ENCODE data around the gene CIB4. TPM values are rescaled to one million over a fixed set of nuclear protein-coding genes. Genes with fewer than 3 reads are reported as not detected.

Gene CIB4
- total RNA-seq, 1 experiment from 2014 or later: not detected

DNA sequence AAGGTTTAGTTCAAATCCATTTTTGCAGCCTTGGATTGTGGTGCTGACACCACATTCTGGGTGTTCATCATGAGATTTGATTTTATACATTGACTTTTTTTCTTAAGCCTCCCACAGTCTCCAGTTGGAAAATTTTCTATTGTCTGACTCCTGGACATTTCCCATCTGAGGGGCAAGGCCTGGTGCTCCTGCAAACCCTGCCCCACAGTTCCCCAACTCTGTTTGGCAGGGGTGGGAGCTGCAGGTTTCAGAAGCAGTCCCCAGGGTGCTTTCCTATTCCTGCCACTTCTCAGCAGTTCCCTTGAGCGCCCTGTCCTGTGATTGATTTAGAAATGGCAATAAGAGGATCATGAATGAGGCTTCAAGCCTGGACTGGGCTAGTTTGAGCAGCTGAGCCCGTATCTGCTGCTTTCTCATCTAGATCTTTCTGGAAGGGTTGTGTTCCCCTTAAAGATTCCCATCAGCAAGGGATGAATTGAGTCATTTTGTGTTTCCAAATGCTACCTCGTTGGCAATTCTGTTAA is 77.0 kb downstream of the CIB4 start:
- Histone ChIP-seq H3K27me3 (replicated peaks; ENCODE audit: insufficient read depth, low read depth, low read length, poor library complexity) (peaks cover 32% of the 10 kb centered on the region), H3K4me3 (ENCODE audit: low read depth, low read length, poor library complexity, severe bottlenecking) (no peak overlapping the region), H3K36me3 (ENCODE audit: insufficient read depth, low read length, poor library complexity, severe bottlenecking) (no peaks in the 10 kb centered on the region), H3K27ac (ENCODE audit: low read depth, low read length, poor library complexity, severe bottlenecking) (no peak overlapping the region), H3K9me3 (ENCODE audit: low read depth, low read length, poor library complexity, severe bottlenecking) (no peaks in the 10 kb centered on the region), H3K4me1 (ENCODE audit: insufficient read depth, low read length, poor library complexity, severe bottlenecking) (no peaks in the 10 kb centered on the region)
- CTCF ChIA-PET: interaction anchor here (0.6 kb wide), 1 partner anchor 846 kb away, joined by 5 read pairs; no protein-coding TSS in a partner anchor
- TF ChIP-seq CTCF (conservative IDR thresholded peaks at IDR 0.05; ENCODE audit: low read depth, low read length) (no peak), EZH2 (IDR thresholded peaks at IDR 0.05; ENCODE audit: borderline replicate concordance, low read depth, low read length, poor library complexity, severe bottlenecking) (no peak)
- no peak for DNase-seq (ENCODE audit: low spot score)
- no TSS peak for BruUV-seq (replicated peaks)
- intact Hi-C loops (cut with micrococcal nuclease; ENCODE audit: unreplicated experiment): no loop called here
- POLR2A ChIA-PET (ENCODE audit: low non-redundant PET): interaction anchor here (0.7 kb wide), 1 partner anchor 296 kb away, joined by 4 read pairs; no protein-coding TSS in a partner anchor

DNA sequence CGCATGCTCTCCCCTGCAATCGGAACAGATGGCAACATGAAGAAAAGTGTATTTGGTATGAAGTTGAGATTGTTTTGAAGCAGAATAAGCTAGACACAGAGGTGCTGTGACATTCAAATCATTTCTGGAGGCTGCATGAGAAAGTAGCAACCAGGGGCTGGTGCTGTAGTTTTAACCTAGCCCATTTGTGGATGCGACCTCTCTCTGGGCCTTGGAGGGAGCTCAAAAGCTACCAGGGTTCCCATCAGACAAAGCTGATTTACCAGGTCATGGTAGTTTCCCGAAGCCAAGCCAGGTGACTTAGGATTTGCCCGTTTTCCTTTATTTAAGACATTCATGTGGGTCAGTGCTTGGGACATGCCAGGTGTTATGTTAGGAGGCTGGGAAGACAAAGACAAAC is 77.5 kb downstream of the CIB4 start:
- ChIA-PET POLR2A (ENCODE audit: low non-redundant PET) (interaction anchor here (0.7 kb wide), 1 partner anchor 296 kb away, joined by 4 read pairs; no protein-coding TSS in a partner anchor), CTCF (interaction anchor here (0.6 kb wide), 1 partner anchor 846 kb away, joined by 5 read pairs; no protein-coding TSS in a partner anchor)
- peaks cover 37% of the 10 kb centered on the region for H3K27me3 ChIP-seq (replicated peaks; ENCODE audit: insufficient read depth, low read depth, low read length, poor library complexity)
- no peak for TF ChIP-seq CTCF (conservative IDR thresholded peaks at IDR 0.05; ENCODE audit: low read depth, low read length)
- no peak for TF ChIP-seq EZH2 (IDR thresholded peaks at IDR 0.05; ENCODE audit: borderline replicate concordance, low read depth, low read length, poor library complexity, severe bottlenecking)
- no peaks in the 10 kb centered on the region for H3K36me3 ChIP-seq (ENCODE audit: insufficient read depth, low read length, poor library complexity, severe bottlenecking)
- intact Hi-C loops (cut with micrococcal nuclease; ENCODE audit: unreplicated experiment): no loop called here
- no peaks in the 10 kb centered on the region for H3K9me3 ChIP-seq (ENCODE audit: low read depth, low read length, poor library complexity, severe bottlenecking)
- no peak overlapping the region for H3K27ac ChIP-seq (ENCODE audit: low read depth, low read length, poor library complexity, severe bottlenecking)
- H3K4me1 ChIP-seq (ENCODE audit: insufficient read depth, low read length, poor library complexity, severe bottlenecking): no peaks in the 10 kb centered on the region
- no peak overlapping the region for H3K4me3 ChIP-seq (ENCODE audit: low read depth, low read length, poor library complexity, severe bottlenecking)
- BruUV-seq (replicated peaks): no TSS peak
- DNase-seq (ENCODE audit: low spot score): no peak

DNA sequence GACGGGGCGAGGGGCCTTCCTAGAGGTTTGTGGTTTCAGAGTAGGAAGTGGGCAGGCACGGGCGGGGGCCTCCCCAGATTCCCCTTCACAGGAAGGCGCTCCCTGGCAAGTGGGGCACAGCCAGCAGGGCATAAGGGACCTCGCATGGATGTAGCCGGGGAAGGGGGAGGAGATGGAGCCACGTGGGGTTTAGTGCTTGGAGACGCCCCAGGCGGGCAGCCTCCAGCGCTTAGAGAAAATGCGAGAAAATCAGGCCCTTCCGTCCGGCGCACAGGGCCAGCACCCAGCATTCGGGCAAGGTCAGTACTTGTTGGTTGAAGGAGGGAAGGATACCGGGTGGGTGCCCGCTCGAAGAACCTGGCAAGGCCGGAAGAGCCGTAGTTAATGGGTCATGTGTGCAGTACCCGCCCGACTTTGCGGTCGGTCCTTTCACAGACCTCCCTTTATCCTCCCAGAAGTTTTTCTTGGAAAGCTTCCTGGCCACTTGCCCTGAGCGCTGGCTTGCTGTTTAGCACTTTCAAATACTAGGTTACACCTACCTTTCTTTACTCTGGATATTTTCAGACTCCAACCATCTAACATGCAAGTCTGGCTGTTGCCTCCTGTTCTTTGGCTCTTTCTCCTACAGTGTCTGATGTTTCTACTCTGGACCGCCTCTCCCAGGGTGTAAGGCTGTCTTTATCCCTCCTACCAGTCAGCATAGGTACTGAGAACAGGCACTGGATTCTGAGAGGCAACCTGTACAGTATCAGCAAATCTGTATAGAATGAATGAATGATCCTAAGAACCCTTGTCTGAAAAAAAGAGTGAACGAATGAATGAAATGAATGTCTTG is 78.1 kb downstream of the CIB4 start:
- TF ChIP-seq EZH2 (IDR thresholded peaks at IDR 0.05; ENCODE audit: borderline replicate concordance, low read depth, low read length, poor library complexity, severe bottlenecking): no peak
- TF ChIP-seq CTCF (conservative IDR thresholded peaks at IDR 0.05; ENCODE audit: low read depth, low read length): no peak
- ChIA-PET CTCF (no interaction called here), POLR2A (ENCODE audit: low non-redundant PET) (no interaction called here)
- Histone ChIP-seq H3K27me3 (replicated peaks; ENCODE audit: insufficient read depth, low read depth, low read length, poor library complexity) (peaks cover 43% of the 10 kb centered on the region), H3K9me3 (ENCODE audit: low read depth, low read length, poor library complexity, severe bottlenecking) (no peaks in the 10 kb centered on the region), H3K4me3 (ENCODE audit: low read depth, low read length, poor library complexity, severe bottlenecking) (no peak overlapping the region), H3K4me1 (ENCODE audit: insufficient read depth, low read length, poor library complexity, severe bottlenecking) (no peaks in the 10 kb centered on the region), H3K27ac (ENCODE audit: low read depth, low read length, poor library complexity, severe bottlenecking) (no peak overlapping the region), H3K36me3 (ENCODE audit: insufficient read depth, low read length, poor library complexity, severe bottlenecking) (no peaks in the 10 kb centered on the region)
- intact Hi-C loops (cut with micrococcal nuclease; ENCODE audit: unreplicated experiment): no loop called here
- no peak for DNase-seq (ENCODE audit: low spot score)
- no TSS peak for BruUV-seq (replicated peaks)
